Endothelial cell of umbilical vein (primary cell): ENCODE measurements around the gene CCDC157.

Experiments
- CTCF ChIP-seq, 2 donors: IDR thresholded peaks; 1 replicate in 1 of 2; 2 replicates in 1 of 2; pipeline ENCODE4 v1.5.1; 2011; ENCODE audit warnings: low read length in 2 of 2, mild to moderate bottlenecking in 2 of 2, moderate library complexity in 2 of 2, control low read depth in 1 of 2, inconsistent platforms in 1 of 2, low read depth in 1 of 2; ENCODE audit not compliant: insufficient read depth in 1 of 2; ENCODE audit errors: extremely low read depth in 1 of 2
- EZH2 ChIP-seq: IDR thresholded peaks from 2 replicates; pipeline ENCODE4 v1.6.1; 2012; ENCODE audit warnings: borderline replicate concordance, low read depth, mild to moderate bottlenecking, moderate library complexity, low read length, inconsistent platforms; ENCODE audit not compliant: severe bottlenecking
- GATA2 ChIP-seq: IDR thresholded peaks from 2 replicates; pipeline ENCODE4 v1.7.0; 2011; ENCODE audit warnings: low read depth, mild to moderate bottlenecking, moderate library complexity, mixed read lengths, low read length; ENCODE audit not compliant: insufficient read length, insufficient read depth
- JUN ChIP-seq: IDR thresholded peaks from 2 replicates; pipeline ENCODE4 v1.6.1; 2011; ENCODE audit warnings: borderline replicate concordance, low read depth; ENCODE audit not compliant: insufficient read length, insufficient read depth
- MAX ChIP-seq: IDR thresholded peaks from 2 replicates; pipeline ENCODE4 v1.6.1; 2011; ENCODE audit not compliant: insufficient read depth, insufficient read length
- MYC ChIP-seq: IDR thresholded peaks from one replicate; pipeline ENCODE4 v1.6.1; 2011; ENCODE audit warnings: mild to moderate bottlenecking, low read depth, low read length
- POLR2A ChIP-seq: IDR thresholded peaks from 2 replicates; pipeline ENCODE4 v1.6.1; 2012; ENCODE audit warnings: low read depth, mild to moderate bottlenecking, control low read depth, low read length
- POLR2AphosphoS5 ChIP-seq: IDR thresholded peaks from 2 replicates; pipeline ENCODE4 v1.6.1; 2012; ENCODE audit warnings: low read depth, mild to moderate bottlenecking, control low read depth, low read length, moderate library complexity; ENCODE audit not compliant: insufficient read depth

GRCh38 chr22:30385942-30386341 lies 29.1 kb downstream of the CCDC157 start:
- TF ChIP-seq EZH2 = no peak
- TF ChIP-seq CTCF (IDR thresholded peaks at IDR 0.05; ENCODE audit: extremely low read depth in 1 of 2, insufficient read depth in 1 of 2, low read depth in 1 of 2, low read length in 2 of 2) = no peak
- TF ChIP-seq POLR2A = no peak
- TF ChIP-seq POLR2AphosphoS5 = no peak
- no peak for TF ChIP-seq MAX
- TF ChIP-seq JUN = no peak
- no peak for TF ChIP-seq GATA2
- no peak for TF ChIP-seq MYC
